ENCODE data around the gene KLK1.

GRCh38 chr19:50861496-50862286 is 38.1 kb upstream of the KLK1 start:
- TF ChIP-seq POLR2A (IDR thresholded peaks at IDR 0.05): no peak
- no peak for TF ChIP-seq CTCF (IDR thresholded peaks at IDR 0.05)
- TF ChIP-seq POLR2AphosphoS5 (IDR thresholded peaks at IDR 0.05): no peak
